Osteocyte (in vitro differentiated cells): ENCODE results near the gene DAW1. TPM values are rescaled to one million over a fixed set of nuclear protein-coding genes. Genes with fewer than 3 reads are reported as not detected.

ENCODE experiments used
- DNase-seq: peaks from one replicate; pipeline ENCODE4 v3.0.0; 2021; ENCODE audit warnings: mixed read lengths; ENCODE audit not compliant: unreplicated experiment; ENCODE audit errors: extremely low spot score
- H3K27ac Mint-ChIP-seq: one replicate; pipeline ENCODE4 v1.8.0; 2021; ENCODE audit warnings: mild to moderate bottlenecking, mixed read lengths; ENCODE audit not compliant: unreplicated experiment
- H3K27me3 Mint-ChIP-seq: one replicate; pipeline ENCODE4 v1.8.0; 2021; ENCODE audit warnings: mixed read lengths; ENCODE audit not compliant: unreplicated experiment
- H3K36me3 Mint-ChIP-seq: one replicate; pipeline ENCODE4 v1.8.0; 2021; ENCODE audit warnings: mixed read lengths; ENCODE audit not compliant: unreplicated experiment
- H3K4me1 Mint-ChIP-seq: one replicate; pipeline ENCODE4 v1.8.0; 2021; ENCODE audit warnings: mixed read lengths; ENCODE audit not compliant: unreplicated experiment
- H3K4me3 Mint-ChIP-seq: one replicate; pipeline ENCODE4 v1.8.0; 2021; ENCODE audit warnings: mild to moderate bottlenecking, moderate library complexity, mixed read lengths; ENCODE audit not compliant: unreplicated experiment
- H3K9me3 Mint-ChIP-seq: one replicate; pipeline ENCODE4 v1.8.0; 2021; ENCODE audit warnings: mixed read lengths; ENCODE audit not compliant: unreplicated experiment
- CTCF ChIP-seq: fragments of 200-600 bp; sonication (generic); IDR thresholded peaks from 2 replicates; pipeline ENCODE4 v1.5.0; 2021; ENCODE audit warnings: antibody characterized with exemption, mild to moderate bottlenecking, moderate library complexity
- total RNA-seq: library from RNA; stranded (reverse); gene quantifications from 2 replicates; pipeline ENCODE4 v1.2.1, GENCODE V29; 2021

DAW1 gene
- total RNA-seq, 1 donor from 2014 or later, result not detected

- Mint-ChIP-seq H3K4me3 (no peak overlapping the region), H3K4me1 (peaks cover 18% of the 10 kb centered on the region), H3K27ac (peak overlapping the region; percentile 27), H3K9me3 (no peaks in the 10 kb centered on the region), H3K36me3 (no peaks in the 10 kb centered on the region), H3K27me3 (no peaks in the 10 kb centered on the region)
- TF ChIP-seq CTCF, result no peak
- DNase-seq, result peak; percentile 53
Measured at GRCh38 chr2:227877421-227878310, 6.2 kb downstream of the DAW1 start.

GRCh38 chr2:227880460-227880859, 9.0 kb downstream of the DAW1 start:
- no peak for TF ChIP-seq CTCF
- Mint-ChIP-seq H3K27me3 (no peaks in the 10 kb centered on the region), H3K4me3 (no peak overlapping the region), H3K27ac (no peak overlapping the region), H3K36me3 (no peaks in the 10 kb centered on the region), H3K9me3 (no peaks in the 10 kb centered on the region), H3K4me1 (peaks cover 18% of the 10 kb centered on the region)
- DNase-seq, result no peak

DNA sequence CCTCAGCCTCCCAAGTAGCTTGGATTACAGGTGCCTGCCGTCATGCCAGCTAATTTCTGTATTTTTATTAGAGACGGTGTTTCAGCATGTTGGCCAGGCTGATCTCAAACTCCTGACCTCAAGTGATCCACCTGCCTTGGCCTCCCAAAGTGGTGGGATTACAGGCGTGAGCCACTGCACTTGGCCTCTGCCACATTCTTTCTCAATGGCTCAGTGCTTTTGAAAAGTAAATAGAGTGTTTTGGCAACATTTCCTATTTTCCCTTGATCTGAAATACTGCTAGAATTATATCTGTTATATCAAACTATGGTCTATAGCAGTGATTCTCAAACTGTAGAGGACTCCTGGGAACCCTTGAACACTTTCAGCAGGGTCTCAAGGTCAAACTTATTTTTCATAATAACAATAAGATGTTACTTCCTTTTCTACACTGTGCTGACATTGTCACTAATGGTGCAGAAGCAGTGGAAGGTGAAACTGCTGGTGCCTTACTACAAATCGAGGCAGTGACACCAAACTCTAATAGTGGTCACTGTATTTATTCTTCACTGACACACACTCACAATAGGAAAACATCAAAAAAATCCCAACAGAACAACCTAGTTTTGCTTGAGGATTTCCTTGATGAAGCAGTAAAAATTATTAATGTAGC, 10.6 kb downstream of the DAW1 start:
- no peak for DNase-seq
- H3K4me1 Mint-ChIP-seq, result peaks cover 14% of the 10 kb centered on the region
- H3K36me3 Mint-ChIP-seq, result no peaks in the 10 kb centered on the region
- no peak overlapping the region for H3K27ac Mint-ChIP-seq
- TF ChIP-seq CTCF, result no peak
- H3K9me3 Mint-ChIP-seq, result no peaks in the 10 kb centered on the region
- H3K4me3 Mint-ChIP-seq, result no peak overlapping the region
- no peaks in the 10 kb centered on the region for H3K27me3 Mint-ChIP-seq

DNA sequence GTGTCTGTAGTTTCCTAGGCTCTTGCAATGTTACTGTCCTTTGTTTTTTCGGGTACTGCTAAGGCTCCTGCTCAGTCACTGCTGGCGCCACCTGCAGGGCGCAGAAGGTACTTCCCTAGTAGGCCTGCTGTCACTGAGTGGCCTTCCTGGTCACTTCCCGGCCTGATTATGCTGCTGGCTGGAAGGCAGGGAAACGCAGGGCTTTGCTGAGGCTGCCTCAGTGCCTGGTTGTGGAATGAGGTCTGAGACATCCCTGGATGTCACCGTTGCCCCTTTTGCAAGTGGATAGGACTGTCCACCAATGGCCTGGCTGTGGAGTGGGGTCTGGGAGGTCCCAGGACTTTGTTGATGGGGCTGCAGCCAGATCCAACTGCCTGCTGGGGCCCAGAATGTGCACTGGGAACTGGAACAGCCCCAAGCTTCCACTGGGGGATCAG, 13.1 kb downstream of the DAW1 start:
- peak; percentile 73 for TF ChIP-seq CTCF
- Mint-ChIP-seq H3K9me3 (no peaks in the 10 kb centered on the region), H3K4me1 (peaks cover 4% of the 10 kb centered on the region), H3K27ac (no peak overlapping the region), H3K4me3 (no peak overlapping the region), H3K27me3 (no peaks in the 10 kb centered on the region), H3K36me3 (no peaks in the 10 kb centered on the region)
- peak; percentile 87 for DNase-seq

GRCh38 chr2:227886149-227886548, 14.7 kb downstream of the DAW1 start:
- Mint-ChIP-seq H3K27me3 (no peaks in the 10 kb centered on the region), H3K27ac (no peak overlapping the region), H3K4me3 (no peak overlapping the region), H3K9me3 (no peaks in the 10 kb centered on the region), H3K4me1 (no peaks in the 10 kb centered on the region), H3K36me3 (no peaks in the 10 kb centered on the region)
- no peak for DNase-seq
- no peak for TF ChIP-seq CTCF
